LoVo (cell line): ENCODE results near the gene FSIP1.

ENCODE experiments used
- DNase-seq: peaks from one replicate; pipeline ENCODE4 v3.0.0-alpha.2; 2016; ENCODE audit warnings: low spot score

The FSIP1 gene

GRCh38 chr15:39582286-39582976 lies 200.2 kb downstream of the FSIP1 start:
- no peak for DNase-seq

- peak; percentile 75 for DNase-seq
Observed at GRCh38 chr15:39581793-39582285, 200.8 kb downstream of the FSIP1 start.

- no peak for DNase-seq
Observed at GRCh38 chr15:39581242-39581792, 201.3 kb downstream of the FSIP1 start.

GRCh38 chr15:39580485-39581241 lies 202.0 kb downstream of the FSIP1 start, which contains the start of gene THBS1:
THBS1 (plus strand) TSS chr15:39581079; CDS start chr15:39581858, 779 bp downstream.
- peak; percentile 91 for DNase-seq

GRCh38 chr15:39580117-39580484 lies 202.5 kb downstream of the FSIP1 start:
- peak; percentile 92 for DNase-seq

GRCh38 chr15:39579487-39580116 lies 203.0 kb downstream of the FSIP1 start:
- peak; percentile 81 for DNase-seq

GRCh38 chr15:39578851-39579486 lies 203.7 kb downstream of the FSIP1 start:
- no peak for DNase-seq

GRCh38 chr15:39575180-39575579 lies 207.5 kb downstream of the FSIP1 start:
- no peak for DNase-seq

GRCh38 chr15:39574427-39574826 lies 208.2 kb downstream of the FSIP1 start:
- DNase-seq = no peak

- no peak for DNase-seq
Observed at GRCh38 chr15:39573844-39574243, 208.8 kb downstream of the FSIP1 start.

- DNase-seq = no peak
Observed at GRCh38 chr15:39573287-39573686, 209.4 kb downstream of the FSIP1 start.

- no peak for DNase-seq
Observed at GRCh38 chr15:39565851-39566250, 216.8 kb downstream of the FSIP1 start.

- DNase-seq = no peak
Observed at GRCh38 chr15:39564972-39565665, 217.5 kb downstream of the FSIP1 start.

GRCh38 chr15:39558421-39558820 lies 224.2 kb downstream of the FSIP1 start:
- no peak for DNase-seq

- DNase-seq = no peak
Observed at GRCh38 chr15:39556461-39556860, 226.2 kb downstream of the FSIP1 start.

- no peak for DNase-seq
Observed at GRCh38 chr15:39555885-39556284, 226.8 kb downstream of the FSIP1 start.

- DNase-seq = no peak
Observed at GRCh38 chr15:39554746-39555387, 227.8 kb downstream of the FSIP1 start.

GRCh38 chr15:39553947-39554693 lies 228.5 kb downstream of the FSIP1 start:
- peak; percentile 21 for DNase-seq

GRCh38 chr15:39552556-39552955 lies 230.1 kb downstream of the FSIP1 start:
- no peak for DNase-seq

- DNase-seq = no peak
Observed at GRCh38 chr15:39551476-39551875, 231.2 kb downstream of the FSIP1 start.
